SU-DHL-6 (cell line): Measurements from ENCODE around the gene ATG16L1.

ENCODE experiments used
- CTCF ChIP-seq: fragments of 200-600 bp; sonication (generic); IDR thresholded peaks from one replicate; pipeline ENCODE4 v1.5.1; 2017; ENCODE audit warnings: antibody characterized with exemption, mild to moderate bottlenecking, low read length, moderate library complexity; ENCODE audit not compliant: insufficient read depth, poor library complexity, severe bottlenecking
- EZH2phosphoT487 ChIP-seq: fragments of 200-600 bp; sonication (generic), shearing (Covaris generic); conservative IDR thresholded peaks from 2 replicates; pipeline ENCODE4 v1.6.1; 2018; ENCODE audit warnings: mild to moderate bottlenecking, antibody characterized with exemption, low read length, moderate library complexity, mixed read lengths

GRCh38 chr2:233332125-233332524 lies 80.7 kb downstream of the ATG16L1 start:
- no peak for TF ChIP-seq CTCF
- TF ChIP-seq EZH2phosphoT487: no peak
